Thoracic aorta (tissue), 2 donors: ENCODE results near the gene C1QTNF7. TPM values are rescaled to one million over a fixed set of nuclear protein-coding genes. Genes with fewer than 3 reads are reported as not detected.
A peak's percentile ranks its signal among the peaks of the same experiment; 100 is the strongest.

Experiments used
- ATAC-seq: fragments of 150-250 bp; one replicate; pipeline ENCODE4 v1.8.0; 2017; ENCODE audit warnings: low read depth; ENCODE audit not compliant: insufficient number of reproducible peaks, low FRiP score
- DNase-seq: peaks from one replicate; pipeline ENCODE4 v3.0.0-alpha.2; 2020; ENCODE audit warnings: low spot score
- H3K27ac ChIP-seq, 2 donors: fragments of 200-600 bp; sonication (generic); 1 replicate in 1 of 2; 2 replicates in 1 of 2; pipeline ENCODE4 v1.5.1; 2016; ENCODE audit warnings: mild to moderate bottlenecking in 2 of 2, moderate library complexity in 2 of 2
- H3K27me3 ChIP-seq: fragments of 200-600 bp; sonication (generic); replicated peaks from 2 replicates; pipeline ENCODE4 v1.6.0; 2016; ENCODE audit warnings: mild to moderate bottlenecking; ENCODE audit not compliant: insufficient read depth
- H3K36me3 ChIP-seq: fragments of 200-600 bp; sonication (generic); one replicate; pipeline ENCODE4 v1.5.1; 2016
- H3K4me1 ChIP-seq, 2 donors: fragments of 200-600 bp; sonication (generic); 1 replicate in 1 of 2; 2 replicates in 1 of 2; pipeline versions ENCODE4 v1.5.1 to v1.6.0; 2016; ENCODE audit warnings: low read depth in 2 of 2, mild to moderate bottlenecking in 1 of 2; ENCODE audit not compliant: control insufficient read depth in 1 of 2
- H3K4me3 ChIP-seq: fragments of 200-600 bp; sonication (generic); 2 replicates; pipeline ENCODE4 v1.5.1; 2016; ENCODE audit warnings: mild to moderate bottlenecking
- H3K9me3 ChIP-seq: fragments of 200-600 bp; sonication (generic); 2 replicates; pipeline ENCODE4 v1.5.1; 2016
- total RNA-seq, 2 donors: library from RNA; depleted of rRNA; stranded (reverse); fragments of >200 nt; gene quantifications; one replicate each; pipeline versions ENCODE4 v1.1.0 to v1.2.3, GENCODE V29; 2016
- TF ChIP-seq, protein P1 (sequence below): fragments of 200-600 bp; sonication (generic); IDR thresholded peaks from one replicate; pipeline ENCODE4 v1.5.1; 2019; ENCODE audit warnings: antibody characterized with exemption

Gene C1QTNF7
- total RNA-seq, 2 donors from 2014 or later: 18.2 to 24.0 TPM

DNA sequence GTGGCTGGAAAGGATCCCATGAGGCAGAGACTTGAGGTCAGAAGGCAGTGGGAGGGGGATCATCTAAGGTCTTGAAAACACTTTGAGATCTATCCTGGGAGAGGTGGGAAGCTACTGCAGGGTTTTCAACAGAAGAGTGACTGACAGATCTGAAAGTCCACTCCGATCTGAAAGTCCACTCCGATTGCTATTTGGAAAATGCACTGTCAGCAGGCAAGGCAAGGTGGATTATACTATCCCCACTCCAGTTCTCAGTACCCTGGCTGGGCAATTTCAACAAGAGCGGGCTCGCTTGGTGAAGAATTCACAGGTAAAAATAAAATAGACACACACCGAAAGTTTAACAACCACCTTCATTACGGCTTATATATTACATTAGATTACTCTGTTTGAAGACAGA is 42.3 kb upstream of the C1QTNF7 start:
- Histone ChIP-seq H3K4me1 (peaks cover 20 to 80% of the 10 kb centered on the region in 2 donors), H3K4me3 (peak overlapping the region; percentile 42), H3K9me3 (no peaks in the 10 kb centered on the region), H3K27ac (peak overlapping the region; percentile 84 to 88), H3K27me3 (no peaks in the 10 kb centered on the region), H3K36me3 (no peaks in the 10 kb centered on the region)
- TF ChIP-seq, protein P1, sequence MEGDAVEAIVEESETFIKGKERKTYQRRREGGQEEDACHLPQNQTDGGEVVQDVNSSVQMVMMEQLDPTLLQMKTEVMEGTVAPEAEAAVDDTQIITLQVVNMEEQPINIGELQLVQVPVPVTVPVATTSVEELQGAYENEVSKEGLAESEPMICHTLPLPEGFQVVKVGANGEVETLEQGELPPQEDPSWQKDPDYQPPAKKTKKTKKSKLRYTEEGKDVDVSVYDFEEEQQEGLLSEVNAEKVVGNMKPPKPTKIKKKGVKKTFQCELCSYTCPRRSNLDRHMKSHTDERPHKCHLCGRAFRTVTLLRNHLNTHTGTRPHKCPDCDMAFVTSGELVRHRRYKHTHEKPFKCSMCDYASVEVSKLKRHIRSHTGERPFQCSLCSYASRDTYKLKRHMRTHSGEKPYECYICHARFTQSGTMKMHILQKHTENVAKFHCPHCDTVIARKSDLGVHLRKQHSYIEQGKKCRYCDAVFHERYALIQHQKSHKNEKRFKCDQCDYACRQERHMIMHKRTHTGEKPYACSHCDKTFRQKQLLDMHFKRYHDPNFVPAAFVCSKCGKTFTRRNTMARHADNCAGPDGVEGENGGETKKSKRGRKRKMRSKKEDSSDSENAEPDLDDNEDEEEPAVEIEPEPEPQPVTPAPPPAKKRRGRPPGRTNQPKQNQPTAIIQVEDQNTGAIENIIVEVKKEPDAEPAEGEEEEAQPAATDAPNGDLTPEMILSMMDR: no peak
- DNase-seq (no peak), ATAC-seq (peak; percentile 54)

DNA sequence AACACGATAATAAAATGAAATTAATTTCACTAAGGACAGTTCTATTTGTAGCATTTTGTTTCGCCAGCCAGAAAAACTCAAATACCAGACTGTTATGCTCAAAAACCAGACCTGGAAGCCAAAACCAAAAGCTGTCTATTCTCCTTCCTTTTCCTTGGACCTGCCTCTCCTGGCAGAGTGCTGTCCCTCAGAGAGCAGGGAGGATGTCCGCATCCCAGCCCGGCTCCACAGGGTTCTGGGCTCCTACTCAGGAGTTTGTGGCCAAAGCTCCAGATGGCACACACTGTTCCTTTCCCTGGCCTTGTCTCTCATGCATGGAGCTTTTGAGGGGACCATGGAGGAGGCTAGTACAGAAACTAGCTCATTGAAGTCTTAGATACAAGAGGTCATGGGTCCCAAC is 41.9 kb upstream of the C1QTNF7 start:
- H3K9me3 ChIP-seq: no peaks in the 10 kb centered on the region
- DNase-seq (peak; percentile 11), ATAC-seq (peak; percentile 63)
- peaks cover 24 to 83% of the 10 kb centered on the region in 2 donors for H3K4me1 ChIP-seq
- peak overlapping the region; percentile 42 for H3K4me3 ChIP-seq
- TF ChIP-seq, protein P1: no peak
- H3K27ac ChIP-seq: peak overlapping the region; percentile 84 to 88
- no peaks in the 10 kb centered on the region for H3K36me3 ChIP-seq
- H3K27me3 ChIP-seq: no peaks in the 10 kb centered on the region

DNA sequence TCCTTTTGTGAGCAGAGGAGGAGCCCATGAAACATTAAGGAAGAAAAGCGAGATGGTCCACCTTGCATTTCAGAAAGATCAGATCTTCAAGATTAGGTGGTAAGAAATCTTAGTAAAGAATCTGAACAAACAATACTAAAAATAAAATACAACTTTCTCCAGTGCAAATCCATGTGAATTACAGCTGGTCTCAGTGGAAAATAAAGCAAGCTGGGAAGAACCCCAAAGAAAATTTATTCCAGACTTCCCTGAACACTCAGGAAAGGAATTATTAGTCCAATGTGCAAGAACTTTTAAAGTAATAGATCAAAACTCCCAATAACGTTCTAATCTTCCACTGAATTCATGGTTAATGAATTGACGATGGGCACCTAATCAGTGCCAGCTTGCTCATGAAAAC is 37.3 kb upstream of the C1QTNF7 start:
- Histone ChIP-seq H3K4me3 (peak overlapping the region; percentile 10), H3K9me3 (no peaks in the 10 kb centered on the region), H3K27me3 (no peaks in the 10 kb centered on the region), H3K36me3 (no peaks in the 10 kb centered on the region), H3K27ac (peak overlapping the region; percentile 54 to 84), H3K4me1 (peaks cover 34 to 71% of the 10 kb centered on the region in 2 donors)
- DNase-seq (no peak), ATAC-seq (no peak)
- TF ChIP-seq, protein P1: no peak

DNA sequence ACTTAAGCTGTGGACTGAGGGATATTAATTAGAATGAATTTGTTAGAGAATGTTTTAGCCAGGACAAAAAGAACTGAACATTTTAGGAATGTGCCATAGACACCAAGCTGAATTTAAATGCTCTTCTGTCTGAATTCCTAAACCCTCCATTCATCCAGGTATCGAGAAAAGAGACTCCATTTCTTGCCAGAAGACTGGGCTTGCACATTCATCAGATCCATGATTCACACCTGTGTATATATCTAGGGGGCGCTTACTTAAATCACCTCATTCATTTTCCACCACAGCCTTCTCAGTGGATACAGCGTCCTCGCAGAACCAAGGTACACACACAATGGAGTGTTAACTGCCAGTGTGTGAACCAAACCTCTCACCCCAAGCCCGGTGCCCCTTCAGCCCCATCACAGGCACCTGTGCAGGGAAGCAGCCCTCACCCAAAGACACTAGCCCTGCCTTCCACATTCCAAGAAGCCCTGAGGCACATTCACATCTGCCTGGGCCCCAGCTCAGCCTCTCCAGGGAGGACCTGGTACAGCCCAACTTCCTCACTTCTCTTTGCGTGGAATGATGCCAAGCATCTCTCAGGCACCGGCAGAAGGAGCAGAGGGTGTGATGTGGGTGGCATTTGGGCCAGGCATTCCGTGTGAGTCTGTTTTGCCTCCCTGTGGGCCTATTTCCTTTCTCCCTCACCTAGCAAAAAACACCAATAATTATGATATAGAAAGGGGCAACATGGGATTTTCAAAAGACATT is 35.6 kb upstream of the C1QTNF7 start:
- no peaks in the 10 kb centered on the region for H3K9me3 ChIP-seq
- H3K4me1 ChIP-seq: peaks cover 40 to 77% of the 10 kb centered on the region in 2 donors
- DNase-seq (no peak), ATAC-seq (no peak)
- H3K27ac ChIP-seq: peak overlapping the region; percentile 54 to 84
- no peaks in the 10 kb centered on the region for H3K27me3 ChIP-seq
- H3K4me3 ChIP-seq: no peak overlapping the region
- TF ChIP-seq, protein P1: no peak
- no peaks in the 10 kb centered on the region for H3K36me3 ChIP-seq

DNA sequence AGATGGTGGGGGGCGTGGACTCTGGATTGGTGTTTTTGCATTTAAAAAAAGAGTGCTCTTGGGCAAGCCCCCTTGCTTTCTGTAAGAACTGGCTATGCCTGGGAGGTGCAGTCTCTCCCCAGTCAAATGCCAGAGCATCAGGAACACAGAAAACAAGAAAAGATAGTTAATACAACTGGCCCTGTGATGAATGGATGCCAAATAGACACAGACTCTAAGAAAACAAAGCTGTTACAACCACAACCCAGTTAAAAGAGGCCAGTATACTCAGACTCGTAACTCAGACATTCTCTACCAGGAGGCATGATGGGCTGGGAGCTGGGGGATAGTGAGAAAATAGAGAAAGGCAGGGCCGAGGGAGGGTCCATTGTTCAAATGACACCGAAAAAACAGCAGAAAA is 32.5 kb upstream of the C1QTNF7 start:
- H3K4me3 ChIP-seq: no peak overlapping the region
- peaks cover 59 to 82% of the 10 kb centered on the region in 2 donors for H3K4me1 ChIP-seq
- H3K27ac ChIP-seq: peak overlapping the region; percentile 55 to 63
- no peaks in the 10 kb centered on the region for H3K9me3 ChIP-seq
- H3K27me3 ChIP-seq: no peaks in the 10 kb centered on the region
- ATAC-seq: no peak
- DNase-seq: no peak
- TF ChIP-seq, protein P1: no peak
- H3K36me3 ChIP-seq: no peaks in the 10 kb centered on the region
